NCI-H1417 (cell line): ENCODE measurements around the gene IL12RB1.
A peak's percentile ranks its signal among the peaks of the same experiment; 100 is the strongest.
"Not testable (repeated sequence)": the region's sequence is repeated elsewhere in the genome, so short reads cannot be mapped to it uniquely, and the experiment has no call there.

Source experiments
- DNase-seq, 3 experiments: peaks; one replicate each; lab custom pipeline; 2025; lab: John Stamatoyannopoulos, UW

The IL12RB1 gene

DNA sequence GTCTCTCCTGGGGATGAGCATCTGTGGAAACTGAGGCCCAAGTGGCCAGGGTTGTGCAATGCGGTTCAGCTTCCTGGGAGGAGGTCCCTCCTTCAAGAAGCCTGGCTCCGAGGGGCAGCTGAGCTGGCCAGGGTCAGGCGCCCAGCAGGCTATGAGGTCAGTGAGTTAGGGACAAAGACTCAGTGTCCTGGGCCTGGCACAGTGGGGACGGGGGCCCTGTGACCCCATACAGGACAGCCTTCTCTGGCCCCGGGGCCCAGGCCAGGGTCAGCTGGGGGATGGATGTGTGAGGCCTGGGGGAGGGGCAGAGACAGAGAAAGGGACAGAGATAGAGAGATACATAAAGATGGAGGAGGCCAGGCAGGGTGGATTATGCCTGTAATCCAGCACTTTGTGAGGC lies 3.0 kb upstream of the IL12RB1 start:
- no peak for DNase-seq

- not testable (repeated sequence) for DNase-seq
These were observed 2.4 kb upstream of the IL12RB1 start for GRCh38 chr19:18089096-18089541.

DNA sequence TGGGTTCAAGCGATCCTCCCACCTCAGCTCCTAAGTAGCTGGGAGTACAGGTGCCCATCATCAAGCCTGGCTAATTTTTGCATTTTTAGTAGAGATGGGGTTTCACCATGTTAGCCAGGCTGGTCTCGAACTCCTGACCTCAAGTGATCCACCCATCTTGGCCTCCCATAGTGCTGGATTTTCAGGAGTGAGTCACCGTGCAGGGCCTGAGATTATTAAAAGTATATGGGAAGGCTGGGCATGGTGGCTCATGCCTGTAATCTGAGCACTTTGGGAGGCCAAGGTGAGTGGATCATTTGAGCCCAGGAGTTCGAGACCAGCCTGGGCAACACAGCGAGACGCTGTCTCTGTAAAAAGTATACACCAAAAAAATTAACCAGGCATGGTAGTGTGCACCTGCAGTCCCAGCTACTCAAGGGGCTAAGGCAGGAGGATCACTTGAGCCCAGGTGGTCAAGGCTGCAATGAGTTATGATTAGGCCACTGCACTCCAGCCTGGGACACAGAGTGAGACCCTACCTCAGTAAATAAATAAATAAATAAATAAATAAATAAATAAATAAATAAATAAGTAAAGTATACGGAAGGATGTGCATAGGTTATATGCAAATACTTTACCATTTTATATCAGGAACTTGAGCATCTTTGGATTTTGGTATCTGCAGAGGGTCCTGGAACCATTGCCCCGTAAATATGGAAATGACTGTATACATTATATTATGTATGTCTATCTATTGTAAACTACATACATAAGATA lies 854 bp downstream of the IL12RB1 start:
- DNase-seq: no peak

DNA sequence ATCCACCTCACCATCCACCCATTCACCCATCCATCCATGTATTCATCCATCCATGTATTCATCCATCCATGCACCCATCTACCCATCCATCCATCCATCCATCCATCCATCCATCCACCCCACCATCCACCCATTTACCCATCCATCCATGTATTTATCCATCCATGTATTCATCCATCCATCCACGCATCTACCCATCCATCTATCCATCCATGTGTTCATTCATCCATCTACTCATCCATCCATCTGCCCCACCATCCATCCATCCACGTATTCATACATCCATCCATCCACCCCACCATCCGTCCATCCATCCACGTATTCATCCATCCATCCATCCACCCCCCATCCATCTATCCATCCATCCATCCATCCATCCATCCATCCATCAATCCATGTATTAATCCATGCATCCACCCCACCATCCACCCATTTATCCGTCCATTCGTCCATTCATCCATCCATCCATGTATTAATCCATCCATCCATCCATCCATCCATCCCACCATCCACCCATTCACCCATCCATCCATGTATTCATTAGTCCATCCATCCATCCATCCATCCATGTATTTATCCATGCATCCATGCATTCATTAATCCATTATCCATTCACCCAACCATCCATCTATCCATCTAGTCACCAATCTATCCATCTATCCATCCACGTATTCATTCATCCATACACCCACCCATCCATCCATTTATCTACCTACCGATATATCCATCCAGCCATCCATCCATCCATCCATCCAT lies 2.6 kb downstream of the IL12RB1 start:
- no peak for DNase-seq

DNA sequence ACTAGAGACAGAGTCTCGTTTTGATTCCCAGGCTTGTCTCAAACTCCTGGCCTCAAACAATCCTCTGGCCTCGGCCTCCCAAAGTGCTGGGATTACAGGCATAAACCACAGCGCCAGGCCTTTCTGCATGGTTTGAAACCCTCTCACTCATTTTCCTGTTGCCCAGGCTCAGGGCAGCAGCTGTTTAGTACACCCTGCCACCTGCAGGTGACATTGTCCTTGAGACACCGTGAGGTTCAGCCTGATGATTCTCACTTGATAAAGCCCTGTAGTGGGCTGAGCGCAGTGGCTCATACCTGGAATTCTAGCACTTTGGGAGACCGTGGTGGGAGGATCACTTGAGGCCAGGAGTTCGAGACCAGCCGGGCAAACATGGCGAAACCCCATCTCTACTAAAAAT lies 12.5 kb downstream of the IL12RB1 start:
- peak in 1 of 3 experiments; percentile 34 for DNase-seq

- no peak for DNase-seq
These were observed 13.5 kb downstream of the IL12RB1 start for GRCh38 chr19:18073197-18073596.

GRCh38 chr19:18072335-18072734 lies 14.4 kb downstream of the IL12RB1 start:
- DNase-seq: no peak

GRCh38 chr19:18070181-18070580 lies 16.6 kb downstream of the IL12RB1 start:
- no peak for DNase-seq

DNA sequence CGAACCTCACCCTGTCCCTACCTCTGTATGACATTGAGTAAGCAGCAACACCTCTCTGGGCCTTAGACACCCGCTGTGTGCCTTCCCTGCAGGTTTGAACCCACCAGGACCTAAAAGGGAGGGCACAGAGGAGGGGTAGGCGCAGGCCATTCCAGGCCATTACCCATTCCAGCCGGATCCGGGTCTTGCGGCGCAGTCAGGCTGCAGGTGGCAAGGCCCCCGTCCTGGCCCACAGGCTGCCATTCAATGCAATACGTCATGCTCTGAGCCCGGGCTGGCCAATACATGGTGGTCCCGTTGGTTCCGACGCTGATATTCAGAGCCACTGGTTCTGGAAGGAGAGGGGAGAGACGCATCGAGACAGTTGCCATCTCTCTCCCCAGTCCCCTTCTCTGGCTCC lies 17.4 kb downstream of the IL12RB1 start:
- no peak for DNase-seq

- no peak for DNase-seq
These were observed 18.3 kb downstream of the IL12RB1 start for GRCh38 chr19:18068395-18068794.

GRCh38 chr19:18065173-18065495 lies 21.6 kb downstream of the IL12RB1 start:
- no peak for DNase-seq

DNA sequence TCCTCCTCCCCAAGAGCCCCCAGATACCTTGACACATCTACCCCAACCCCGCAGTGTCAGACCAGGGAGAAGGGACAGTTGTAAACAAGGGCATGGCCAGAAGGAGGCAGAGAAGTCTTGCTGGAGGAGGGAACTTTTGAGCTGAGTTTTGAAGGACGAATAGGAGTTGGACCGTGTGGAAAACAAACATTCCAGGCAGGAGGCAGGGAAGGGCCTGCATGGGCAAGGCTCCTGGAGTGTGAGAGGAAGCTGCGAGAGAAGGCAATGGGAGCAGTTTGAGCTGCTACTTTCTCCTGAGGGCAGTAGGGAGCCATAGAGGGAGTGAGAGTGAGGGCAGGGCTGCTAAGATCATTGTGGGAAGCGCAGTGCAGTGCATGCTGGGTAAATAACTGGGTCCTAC lies 23.3 kb downstream of the IL12RB1 start:
- DNase-seq: no peak

GRCh38 chr19:18062028-18062427 lies 24.7 kb downstream of the IL12RB1 start:
- DNase-seq: peak; percentile 71 to 91 (median 89)

DNA sequence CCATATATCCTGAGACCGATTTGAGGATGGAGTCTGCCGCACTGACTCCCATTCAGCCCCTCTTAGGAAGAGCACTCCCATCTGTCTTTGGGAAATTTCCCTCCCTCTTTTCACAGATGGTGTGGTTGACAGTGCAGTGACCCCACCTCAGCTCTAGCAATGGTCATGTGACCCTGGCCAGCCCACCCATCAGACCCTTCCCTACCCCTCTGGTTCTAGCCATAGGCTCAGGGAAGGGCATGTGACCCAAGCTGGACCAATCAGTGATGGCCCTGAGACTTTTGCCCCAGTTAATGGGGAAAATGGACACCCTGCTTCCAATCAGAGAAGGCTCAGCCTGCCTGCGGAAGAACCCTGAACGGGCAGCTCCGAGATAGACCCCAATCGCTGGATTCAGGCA lies 26.3 kb downstream of the IL12RB1 start:
- DNase-seq: no peak

DNA sequence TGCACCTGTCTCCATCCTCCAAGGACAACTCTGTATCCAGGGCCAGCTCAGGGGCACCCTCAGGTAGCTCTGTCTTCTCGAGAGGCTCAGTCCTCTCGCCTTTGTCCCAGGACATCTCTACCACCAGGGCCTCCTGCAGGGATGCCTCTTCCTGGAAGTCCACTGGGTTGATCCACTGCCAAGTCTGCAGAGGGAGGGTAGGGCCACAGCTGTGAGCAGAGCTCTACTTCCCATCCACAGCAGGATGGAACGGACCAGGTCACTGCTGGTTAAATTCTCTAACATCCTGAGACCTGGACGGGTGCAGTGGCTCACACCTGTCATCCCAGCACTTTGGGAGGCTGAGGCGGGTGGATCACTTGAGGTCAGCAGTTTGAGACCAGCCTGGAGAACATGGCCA lies 26.8 kb downstream of the IL12RB1 start:
- DNase-seq: no peak

DNA sequence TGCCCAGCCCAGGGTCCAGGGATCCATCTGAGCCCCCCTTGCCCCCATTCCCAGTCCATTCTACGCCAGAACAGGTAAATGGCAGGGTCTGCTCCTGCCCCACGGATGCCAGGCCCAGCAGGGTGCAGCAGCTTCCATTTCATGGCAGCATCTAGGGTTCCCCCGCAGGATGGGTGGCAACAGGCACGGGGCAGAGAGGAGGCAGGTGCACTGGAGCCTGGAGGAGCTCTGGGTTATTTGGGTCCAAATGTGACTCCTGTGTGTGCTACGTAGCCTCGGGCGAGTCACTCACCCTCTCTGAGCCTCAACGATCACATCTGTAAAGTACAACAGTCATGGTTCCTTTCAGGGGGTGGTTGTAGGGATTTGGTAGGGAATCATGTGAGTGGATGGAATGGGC lies 27.4 kb downstream of the IL12RB1 start:
- DNase-seq: no peak

DNA sequence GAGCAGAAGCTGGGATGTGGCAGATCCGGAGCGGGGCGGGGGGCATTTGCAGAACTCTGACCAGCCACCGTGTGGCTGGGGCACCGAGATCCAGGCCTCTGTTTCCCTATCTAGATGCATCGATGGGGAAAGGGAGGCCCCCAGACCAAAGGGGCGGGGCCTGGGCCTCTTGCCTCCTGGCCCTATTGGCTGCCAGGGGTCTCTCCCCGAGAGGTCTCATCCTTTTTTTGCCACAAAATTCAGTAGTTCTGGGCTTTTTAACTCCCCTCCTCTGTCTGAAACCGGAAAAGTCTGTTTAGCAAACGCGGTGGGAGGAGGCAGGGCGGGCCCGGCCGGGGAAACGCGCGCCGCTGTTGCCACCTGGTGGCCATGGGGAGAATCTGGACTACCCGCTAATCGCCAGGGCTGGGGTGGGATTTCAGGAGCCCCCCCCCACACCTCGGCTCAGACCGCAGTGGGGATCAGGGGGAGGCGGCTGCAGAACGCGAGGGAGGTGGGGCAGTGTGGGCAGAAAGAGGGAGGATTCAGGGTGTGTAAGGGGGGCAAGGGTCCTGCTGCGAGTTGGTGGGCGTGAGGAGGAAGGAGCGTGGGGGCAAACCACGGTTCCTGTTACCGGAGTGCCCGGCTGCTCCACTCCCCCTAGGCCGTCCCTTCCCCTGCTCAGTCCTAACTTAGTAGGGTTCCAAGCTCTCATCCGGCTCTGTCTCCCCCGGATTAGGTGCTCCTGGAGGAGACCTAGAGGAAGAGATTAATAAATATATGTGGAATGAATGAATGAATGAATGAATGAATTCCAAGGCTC lies 28.3 kb downstream of the IL12RB1 start:
- peak; percentile 22 to 81 (median 61) for DNase-seq

- DNase-seq: no peak
These were observed 29.2 kb downstream of the IL12RB1 start for GRCh38 chr19:18057557-18057956.

GRCh38 chr19:18055967-18056366 lies 30.8 kb downstream of the IL12RB1 start:
- no peak for DNase-seq

- DNase-seq: no peak
These were observed 33.0 kb downstream of the IL12RB1 start for GRCh38 chr19:18053576-18054219.

- no peak for DNase-seq
These were observed 34.8 kb downstream of the IL12RB1 start for GRCh38 chr19:18051887-18052286.

GRCh38 chr19:18049385-18049784 lies 37.3 kb downstream of the IL12RB1 start:
- no peak for DNase-seq
